Trophoblast cell (in vitro differentiated cells and primary cell): ENCODE data around the gene FLRT2.
A peak's percentile ranks its signal among the peaks of the same experiment; 100 is the strongest.

ENCODE experiments used
- DNase-seq, 2 donors: peaks; one replicate each; pipeline ENCODE4 v3.0.0-alpha.2; 2016
- H2AFZ ChIP-seq: 2 replicates; pipeline ENCODE4 v1.6.1; 2013; ENCODE audit warnings: low read length, moderate library complexity, mild to moderate bottlenecking; ENCODE audit not compliant: insufficient read depth, poor library complexity
- H2AK5ac ChIP-seq: 2 replicates; pipeline ENCODE4 v1.6.1; 2013; ENCODE audit warnings: mild to moderate bottlenecking, low read length
- H2BK120ac ChIP-seq: 2 replicates; pipeline ENCODE4 v1.6.1; 2013; ENCODE audit warnings: low read length, mild to moderate bottlenecking, moderate library complexity; ENCODE audit not compliant: insufficient read depth, poor library complexity
- H2BK12ac ChIP-seq: 2 replicates; pipeline ENCODE4 v1.6.1; 2013; ENCODE audit warnings: mild to moderate bottlenecking, low read length, moderate library complexity
- H2BK5ac ChIP-seq: 2 replicates; pipeline ENCODE4 v1.6.1; 2013; ENCODE audit warnings: low read length, low read depth, moderate library complexity, mild to moderate bottlenecking; ENCODE audit not compliant: poor library complexity
- H3K14ac ChIP-seq: 2 replicates; pipeline ENCODE4 v1.6.1; 2013; ENCODE audit warnings: mild to moderate bottlenecking, low read length
- H3K18ac ChIP-seq: 2 replicates; pipeline ENCODE4 v1.6.1; 2013; ENCODE audit warnings: mild to moderate bottlenecking, low read length
- H3K23ac ChIP-seq: 2 replicates; pipeline ENCODE4 v1.6.1; 2013; ENCODE audit warnings: low read length
- H3K27ac ChIP-seq: 2 replicates; pipeline ENCODE4 v1.5.1; 2013; ENCODE audit warnings: low read depth, mild to moderate bottlenecking, inconsistent platforms, low read length, moderate library complexity
- H3K27me3 ChIP-seq: 2 replicates; pipeline ENCODE4 v1.6.1; 2013; ENCODE audit warnings: inconsistent platforms, mild to moderate bottlenecking, low read length, moderate library complexity; ENCODE audit not compliant: insufficient read depth
- H3K36me3 ChIP-seq, 2 experiments: 1 replicate in 1 of 2; 2 replicates in 1 of 2; pipeline ENCODE4 v1.6.1; 2013; ENCODE audit warnings: low read length in 2 of 2, mild to moderate bottlenecking in 2 of 2, moderate library complexity in 1 of 2; ENCODE audit not compliant: insufficient read depth in 2 of 2, control insufficient read depth in 1 of 2
- H3K4ac ChIP-seq: 2 replicates; pipeline ENCODE4 v1.6.1; 2013; ENCODE audit warnings: low read depth, mild to moderate bottlenecking, low read length, moderate library complexity
- H3K4me1 ChIP-seq, 2 experiments: 1 replicate in 1 of 2; 2 replicates in 1 of 2; pipeline ENCODE4 v1.6.1; 2013; ENCODE audit warnings: low read length in 2 of 2, mild to moderate bottlenecking in 2 of 2, moderate library complexity in 1 of 2; ENCODE audit not compliant: insufficient read depth in 2 of 2, control insufficient read depth in 1 of 2
- H3K4me2 ChIP-seq: 2 replicates; pipeline ENCODE4 v1.6.1; 2013; ENCODE audit warnings: inconsistent platforms, mild to moderate bottlenecking, low read length, moderate library complexity
- H3K4me3 ChIP-seq: 2 replicates; pipeline ENCODE4 v1.5.1; 2013; ENCODE audit warnings: mild to moderate bottlenecking, low read depth, low read length, inconsistent platforms
- H3K79me1 ChIP-seq: one replicate; pipeline ENCODE4 v1.6.1; 2013; ENCODE audit warnings: low read length
- H3K79me2 ChIP-seq: 2 replicates; pipeline ENCODE4 v1.6.1; 2013; ENCODE audit warnings: low read length, mild to moderate bottlenecking; ENCODE audit not compliant: control insufficient read depth, insufficient read depth, poor library complexity
- H3K9ac ChIP-seq: 2 replicates; pipeline ENCODE4 v1.6.1; 2013; ENCODE audit warnings: mild to moderate bottlenecking, low read length
- H3K9me3 ChIP-seq: 2 replicates; pipeline ENCODE4 v1.6.1; 2013; ENCODE audit warnings: low read depth, mild to moderate bottlenecking, control low read depth, inconsistent platforms, low read length; ENCODE audit not compliant: insufficient read depth
- H4K12ac ChIP-seq: 2 replicates; pipeline ENCODE4 v1.6.1; 2013; ENCODE audit warnings: low read depth, mild to moderate bottlenecking, low read length, moderate library complexity
- H4K8ac ChIP-seq: 2 replicates; pipeline ENCODE4 v1.6.1; 2013; ENCODE audit warnings: low read depth, mild to moderate bottlenecking, low read length, moderate library complexity
- H4K91ac ChIP-seq: one replicate; pipeline ENCODE4 v1.6.1; 2013; ENCODE audit warnings: low read depth, mild to moderate bottlenecking, low read length, moderate library complexity
- WGBS: extraction: QIAGEN DNeasy Blood & Tissue Kit; methylation state at CpG from one replicate; pipeline ENCODE4 v1.1.7; 2013; ENCODE audit warnings: missing lambda C conversion rate; ENCODE audit not compliant: insufficient read length, insufficient coverage; ENCODE audit errors: extremely low coverage; 5-methylcytosine and 5-hydroxymethylcytosine counted together

FLRT2 gene

DNA sequence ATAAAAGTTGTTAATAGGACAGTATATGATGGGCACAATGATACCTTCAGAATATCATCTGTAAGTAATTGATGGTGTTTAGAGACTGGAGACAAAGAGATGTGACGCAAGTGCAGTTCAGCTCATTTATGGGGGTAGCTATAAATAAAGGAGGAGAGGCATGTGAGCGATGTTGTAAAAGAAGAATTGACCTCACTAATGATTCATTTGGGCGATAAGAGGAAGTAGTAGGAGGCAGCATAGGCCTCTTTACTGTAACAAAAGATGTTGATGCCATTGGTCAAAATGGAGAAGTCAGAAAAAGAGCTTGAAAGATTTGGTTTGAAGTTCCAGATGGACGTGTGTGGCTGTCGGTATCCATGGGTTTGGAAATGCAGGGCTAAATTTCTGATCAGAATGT lies 70.0 kb downstream of the FLRT2 start:
- H4K91ac ChIP-seq: no peak overlapping the region
- no peaks in the 10 kb centered on the region for H3K36me3 ChIP-seq
- WGBS: no CpG with 5 or more reads among the region's 5 CpGs
- H2BK5ac ChIP-seq: no peak overlapping the region
- no peak overlapping the region for H3K27ac ChIP-seq
- no peak overlapping the region for H3K4ac ChIP-seq
- H2AK5ac ChIP-seq: no peak overlapping the region
- H3K23ac ChIP-seq: no peak overlapping the region
- no peaks in the 10 kb centered on the region for H3K79me1 ChIP-seq
- H2AFZ ChIP-seq: no peak overlapping the region
- peak in 1 of 2 donors; percentile 28 for DNase-seq
- no peak overlapping the region for H2BK120ac ChIP-seq
- no peak overlapping the region for H2BK12ac ChIP-seq
- no peak overlapping the region for H3K4me2 ChIP-seq
- H3K18ac ChIP-seq: no peak overlapping the region
- H4K8ac ChIP-seq: no peak overlapping the region
- no peak overlapping the region for H3K4me3 ChIP-seq
- H3K79me2 ChIP-seq: no peaks in the 10 kb centered on the region
- H3K27me3 ChIP-seq: no peaks in the 10 kb centered on the region
- no peaks in the 10 kb centered on the region for H3K9me3 ChIP-seq
- H3K14ac ChIP-seq: no peak overlapping the region
- H4K12ac ChIP-seq: no peak overlapping the region
- no peak overlapping the region for H3K9ac ChIP-seq
- no peaks in the 10 kb centered on the region for H3K4me1 ChIP-seq

DNA sequence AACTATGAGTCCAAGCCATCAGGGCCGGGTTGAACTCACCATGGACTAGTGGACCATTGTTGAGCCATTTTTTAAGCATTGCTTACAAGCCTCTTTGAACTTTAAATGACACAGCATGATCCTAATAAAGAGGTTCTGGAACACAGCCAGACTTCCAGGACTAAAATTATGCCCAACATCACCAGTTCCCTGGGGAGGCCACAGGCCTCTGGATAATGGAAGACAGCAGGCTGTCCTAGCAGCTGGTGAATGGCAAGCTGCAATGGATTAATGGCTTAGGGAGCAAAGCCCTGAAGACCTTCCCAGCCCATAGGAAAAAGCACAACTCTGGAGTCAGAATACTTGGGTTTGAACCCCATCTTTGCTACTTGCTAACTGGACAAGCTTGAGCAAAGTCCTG lies 71.3 kb downstream of the FLRT2 start:
- no peaks in the 10 kb centered on the region for H3K27me3 ChIP-seq
- no peak overlapping the region for H3K23ac ChIP-seq
- no peak overlapping the region for H3K14ac ChIP-seq
- no peaks in the 10 kb centered on the region for H3K9me3 ChIP-seq
- H2BK5ac ChIP-seq: no peak overlapping the region
- H3K4me3 ChIP-seq: no peak overlapping the region
- no peaks in the 10 kb centered on the region for H3K36me3 ChIP-seq
- no CpG with 5 or more reads among the region's 1 CpG for WGBS
- H3K9ac ChIP-seq: no peak overlapping the region
- H4K91ac ChIP-seq: no peak overlapping the region
- no peak overlapping the region for H2AFZ ChIP-seq
- no peak overlapping the region for H2AK5ac ChIP-seq
- H2BK120ac ChIP-seq: no peak overlapping the region
- no peaks in the 10 kb centered on the region for H3K79me2 ChIP-seq
- DNase-seq: no peak
- no peak overlapping the region for H3K27ac ChIP-seq
- no peak overlapping the region for H3K18ac ChIP-seq
- H4K8ac ChIP-seq: no peak overlapping the region
- H3K79me1 ChIP-seq: no peaks in the 10 kb centered on the region
- no peak overlapping the region for H3K4me2 ChIP-seq
- no peak overlapping the region for H2BK12ac ChIP-seq
- no peaks in the 10 kb centered on the region for H3K4me1 ChIP-seq
- no peak overlapping the region for H3K4ac ChIP-seq
- no peak overlapping the region for H4K12ac ChIP-seq

DNA sequence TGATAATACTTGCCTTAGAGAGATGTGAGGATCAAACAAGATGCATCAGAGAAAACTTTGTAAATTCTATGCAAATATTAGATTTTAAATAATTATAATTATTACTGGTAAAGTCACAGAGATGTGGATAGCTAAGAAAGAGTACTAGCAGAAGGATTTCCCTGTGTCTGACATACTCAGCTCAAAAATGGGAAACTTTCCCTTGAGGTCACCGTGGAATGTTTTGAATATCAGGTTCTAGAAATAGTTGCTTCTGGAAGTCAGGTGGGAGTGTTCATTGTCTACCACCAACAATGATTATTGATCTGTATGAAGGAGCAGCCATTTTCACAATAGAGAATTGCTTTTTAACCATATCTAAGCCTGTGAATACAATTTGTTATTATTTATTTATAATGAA lies 71.7 kb downstream of the FLRT2 start:
- no peaks in the 10 kb centered on the region for H3K79me2 ChIP-seq
- no peaks in the 10 kb centered on the region for H3K9me3 ChIP-seq
- no peak overlapping the region for H3K14ac ChIP-seq
- H2BK120ac ChIP-seq: no peak overlapping the region
- WGBS: no CpG with 5 or more reads among the region's 1 CpG
- no peaks in the 10 kb centered on the region for H3K36me3 ChIP-seq
- no peak overlapping the region for H3K23ac ChIP-seq
- H2AFZ ChIP-seq: no peak overlapping the region
- H3K4ac ChIP-seq: no peak overlapping the region
- no peak overlapping the region for H2BK12ac ChIP-seq
- no peak overlapping the region for H3K4me2 ChIP-seq
- no peak overlapping the region for H3K4me3 ChIP-seq
- H3K27ac ChIP-seq: no peak overlapping the region
- H3K18ac ChIP-seq: no peak overlapping the region
- H3K27me3 ChIP-seq: no peaks in the 10 kb centered on the region
- H2AK5ac ChIP-seq: no peak overlapping the region
- H3K9ac ChIP-seq: no peak overlapping the region
- H4K12ac ChIP-seq: no peak overlapping the region
- no peak overlapping the region for H4K8ac ChIP-seq
- no peaks in the 10 kb centered on the region for H3K4me1 ChIP-seq
- DNase-seq: no peak
- H3K79me1 ChIP-seq: no peaks in the 10 kb centered on the region
- no peak overlapping the region for H2BK5ac ChIP-seq
- no peak overlapping the region for H4K91ac ChIP-seq

DNA sequence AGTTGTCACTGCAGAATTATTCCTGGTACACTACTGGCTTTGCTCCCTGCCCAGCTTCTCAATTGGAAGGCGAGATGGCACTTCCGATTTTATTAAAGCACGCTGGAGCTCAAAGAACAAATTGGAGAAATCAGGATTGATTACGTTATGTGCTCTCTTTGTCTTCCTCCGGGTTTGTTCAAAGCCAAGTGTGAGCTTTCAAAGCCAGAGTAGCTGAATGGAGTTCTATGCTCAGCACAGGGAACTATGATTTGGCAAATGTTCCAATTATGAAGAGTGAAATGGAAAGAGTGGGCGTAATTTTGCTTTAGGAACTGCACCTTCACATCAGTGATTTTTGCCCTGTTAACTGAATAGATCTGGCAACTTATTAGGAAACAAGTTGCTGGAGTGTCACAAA lies 72.4 kb downstream of the FLRT2 start:
- Histone ChIP-seq H2BK120ac (no peak overlapping the region), H3K4ac (no peak overlapping the region), H3K14ac (no peak overlapping the region), H3K9me3 (no peaks in the 10 kb centered on the region), H2AFZ (no peak overlapping the region), H3K4me1 (no peaks in the 10 kb centered on the region), H3K4me3 (no peak overlapping the region), H3K27ac (no peak overlapping the region), H4K12ac (no peak overlapping the region), H3K18ac (no peak overlapping the region), H3K79me1 (no peaks in the 10 kb centered on the region), H2BK12ac (no peak overlapping the region), H4K91ac (no peak overlapping the region), H3K23ac (no peak overlapping the region), H2BK5ac (no peak overlapping the region), H4K8ac (no peak overlapping the region), H3K36me3 (no peaks in the 10 kb centered on the region), H3K79me2 (no peaks in the 10 kb centered on the region), H3K9ac (no peak overlapping the region), H2AK5ac (no peak overlapping the region), H3K27me3 (no peaks in the 10 kb centered on the region), H3K4me2 (no peak overlapping the region)
- DNase-seq: no peak
- WGBS: no CpG with 5 or more reads among the region's 6 CpGs
